ENCODE measurements around the gene RBM22.

RBM22 gene

GRCh38 chr5:150649108-150650020, 51.5 kb downstream of the RBM22 start:
- no peaks in the 10 kb centered on the region for H4K20me1 ChIP-seq (ENCODE audit: insufficient read depth, low read length)
- no peaks in the 10 kb centered on the region for H3K9me3 ChIP-seq (replicated peaks; ENCODE audit: insufficient read depth, low read length)
- no peak overlapping the region for H3K27ac ChIP-seq (ENCODE audit: low read length)
- H2AFZ ChIP-seq (ENCODE audit: low read length) = no peak overlapping the region
- H3K4me3 ChIP-seq (ENCODE audit: low read length) = no peak overlapping the region
- H3K36me3 ChIP-seq (replicated peaks; ENCODE audit: insufficient read depth, low read length) = no peaks in the 10 kb centered on the region
- TF ChIP-seq CTCF (IDR thresholded peaks at IDR 0.05; ENCODE audit: low read length) (no peak), EZH2 (optimal IDR thresholded peaks at IDR 0.05; ENCODE audit: low read depth, low read length) (no peak), EZH2phosphoT487 (IDR thresholded peaks at IDR 0.05; ENCODE audit: low read length) (no peak)
- H3K9ac ChIP-seq (ENCODE audit: low read length) = no peak overlapping the region
- H3F3A ChIP-seq (ENCODE audit: insufficient read depth, low read length) = no peaks in the 10 kb centered on the region
- no peaks in the 10 kb centered on the region for H3K4me1 ChIP-seq (ENCODE audit: low read length)
- DNase-seq = no peak
- no peaks in the 10 kb centered on the region for H3K9me2 ChIP-seq (replicated peaks; ENCODE audit: insufficient read depth, low read length)
- peaks cover 13% of the 10 kb centered on the region for H3K27me3 ChIP-seq (replicated peaks; ENCODE audit: insufficient read depth, low read length)
- no peak overlapping the region for H3K4me2 ChIP-seq (ENCODE audit: low read depth, low read length)
- no peaks in the 10 kb centered on the region for H3K79me2 ChIP-seq (ENCODE audit: low read length)

- Histone ChIP-seq H2AFZ (ENCODE audit: low read length) (no peak overlapping the region), H3K27ac (ENCODE audit: low read length) (no peak overlapping the region), H3K27me3 (replicated peaks; ENCODE audit: insufficient read depth, low read length) (peaks cover 5% of the 10 kb centered on the region), H3K4me2 (ENCODE audit: low read depth, low read length) (no peak overlapping the region), H4K20me1 (ENCODE audit: insufficient read depth, low read length) (no peaks in the 10 kb centered on the region), H3K36me3 (replicated peaks; ENCODE audit: insufficient read depth, low read length) (no peaks in the 10 kb centered on the region), H3K4me1 (ENCODE audit: low read length) (no peaks in the 10 kb centered on the region), H3K9me3 (replicated peaks; ENCODE audit: insufficient read depth, low read length) (no peaks in the 10 kb centered on the region), H3K79me2 (ENCODE audit: low read length) (no peaks in the 10 kb centered on the region), H3K9ac (ENCODE audit: low read length) (no peak overlapping the region), H3F3A (ENCODE audit: insufficient read depth, low read length) (no peaks in the 10 kb centered on the region), H3K4me3 (ENCODE audit: low read length) (no peak overlapping the region), H3K9me2 (replicated peaks; ENCODE audit: insufficient read depth, low read length) (no peaks in the 10 kb centered on the region)
- TF ChIP-seq EZH2phosphoT487 (IDR thresholded peaks at IDR 0.05; ENCODE audit: low read length) (no peak), CTCF (IDR thresholded peaks at IDR 0.05; ENCODE audit: low read length) (no peak), EZH2 (optimal IDR thresholded peaks at IDR 0.05; ENCODE audit: low read depth, low read length) (no peak)
- no peak for DNase-seq
Measured at GRCh38 chr5:150648294-150649107, 52.4 kb downstream of the RBM22 start.

GRCh38 chr5:150647275-150648251, 53.3 kb downstream of the RBM22 start:
- H3K4me2 ChIP-seq (ENCODE audit: low read depth, low read length) = no peak overlapping the region
- H3K36me3 ChIP-seq (replicated peaks; ENCODE audit: insufficient read depth, low read length) = no peaks in the 10 kb centered on the region
- no peak overlapping the region for H2AFZ ChIP-seq (ENCODE audit: low read length)
- H3K9me2 ChIP-seq (replicated peaks; ENCODE audit: insufficient read depth, low read length) = no peaks in the 10 kb centered on the region
- H3K27ac ChIP-seq (ENCODE audit: low read length) = no peak overlapping the region
- no peaks in the 10 kb centered on the region for H3K9me3 ChIP-seq (replicated peaks; ENCODE audit: insufficient read depth, low read length)
- H3K4me3 ChIP-seq (ENCODE audit: low read length) = no peak overlapping the region
- H4K20me1 ChIP-seq (ENCODE audit: insufficient read depth, low read length) = no peaks in the 10 kb centered on the region
- no peak for DNase-seq
- H3K27me3 ChIP-seq (replicated peaks; ENCODE audit: insufficient read depth, low read length) = no peaks in the 10 kb centered on the region; the same call in 1 of the 2 replicates
- H3K4me1 ChIP-seq (ENCODE audit: low read length) = no peaks in the 10 kb centered on the region
- H3K79me2 ChIP-seq (ENCODE audit: low read length) = no peaks in the 10 kb centered on the region
- TF ChIP-seq EZH2 (optimal IDR thresholded peaks at IDR 0.05; ENCODE audit: low read depth, low read length) = no peak
- no peak for TF ChIP-seq EZH2phosphoT487 (IDR thresholded peaks at IDR 0.05; ENCODE audit: low read length)
- TF ChIP-seq CTCF (IDR thresholded peaks at IDR 0.05; ENCODE audit: low read length) = no peak
- no peaks in the 10 kb centered on the region for H3F3A ChIP-seq (ENCODE audit: insufficient read depth, low read length)
- no peak overlapping the region for H3K9ac ChIP-seq (ENCODE audit: low read length)

All from MM.1S (cell line).